ENCODE results near the gene PADI2.

The PADI2 gene

DNA sequence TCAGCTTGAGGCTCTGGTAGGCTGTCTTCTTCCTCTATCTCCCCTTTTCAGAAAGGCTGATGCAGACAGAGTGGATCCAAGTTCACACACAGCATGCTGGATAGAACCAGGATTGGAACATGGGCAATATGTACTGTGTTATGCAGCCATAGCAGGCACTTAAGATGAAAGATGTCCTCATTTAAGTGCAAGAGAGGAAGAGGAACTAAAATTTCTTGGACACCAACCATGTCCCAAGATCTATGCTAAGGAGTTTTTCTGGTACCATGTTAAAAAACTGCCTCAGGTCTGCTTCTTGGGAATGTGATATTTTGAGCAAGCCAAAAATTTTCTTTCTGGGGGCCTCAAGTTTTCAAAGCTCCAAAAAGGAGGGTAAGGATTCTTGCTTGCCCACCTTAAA, 66.6 kb downstream of the PADI2 start:
- Mint-ChIP-seq H3K27me3 (no peaks in the 10 kb centered on the region), H3K4me1 (ENCODE audit: low read depth) (peaks cover 27% of the 10 kb centered on the region), H3K4me3 (peak overlapping the region; percentile 95), H3K36me3 (ENCODE audit: low read depth) (peaks cover 10% of the 10 kb centered on the region), H3K9me3 (no peaks in the 10 kb centered on the region), H3K27ac (peak overlapping the region; percentile 65)

DNA sequence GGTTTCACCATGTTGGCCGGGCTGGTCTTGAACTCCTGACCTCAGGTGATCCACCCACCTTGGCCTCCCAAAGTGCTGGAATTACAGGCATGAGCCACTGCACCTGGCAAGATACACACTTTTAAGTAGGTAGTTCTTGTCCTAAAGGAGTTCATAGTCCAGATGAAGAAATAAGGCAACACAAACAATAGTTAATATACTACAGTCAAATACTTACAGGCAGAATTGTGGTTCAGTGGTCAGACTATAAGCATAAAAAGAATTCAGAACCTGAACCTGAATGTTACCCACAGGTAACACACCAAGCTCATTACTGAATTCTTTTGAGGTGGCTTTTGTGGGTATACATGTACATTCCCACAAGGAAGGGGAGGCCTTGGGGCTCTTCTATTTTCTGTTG, 67.2 kb downstream of the PADI2 start:
- Mint-ChIP-seq H3K4me3 (peak overlapping the region; percentile 95), H3K4me1 (ENCODE audit: low read depth) (peaks cover 27% of the 10 kb centered on the region), H3K9me3 (no peaks in the 10 kb centered on the region), H3K36me3 (ENCODE audit: low read depth) (peaks cover 10% of the 10 kb centered on the region), H3K27ac (peak overlapping the region; percentile 65), H3K27me3 (no peaks in the 10 kb centered on the region)

DNA sequence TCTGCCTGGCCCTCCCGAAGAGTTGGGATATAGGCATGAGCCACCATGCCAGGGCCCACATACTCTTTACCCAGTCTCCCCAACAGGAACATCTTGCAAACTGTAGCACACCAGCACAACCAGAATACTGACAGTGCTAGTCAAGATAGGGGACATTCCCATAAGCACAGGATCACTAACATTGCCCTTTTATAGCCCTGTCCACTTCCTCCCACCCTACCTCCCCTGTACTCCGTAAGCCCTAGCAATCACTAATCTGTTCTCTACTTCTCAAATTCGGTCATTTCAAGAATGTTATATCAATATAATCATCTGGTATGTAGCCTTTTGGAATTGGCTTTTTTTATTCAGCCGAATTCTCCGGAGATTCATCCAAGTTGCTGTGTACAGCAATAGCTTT, 71.3 kb downstream of the PADI2 start:
- Mint-ChIP-seq H3K36me3 (ENCODE audit: low read depth) (peaks cover 36% of the 10 kb centered on the region), H3K4me1 (ENCODE audit: low read depth) (peaks cover 33% of the 10 kb centered on the region), H3K9me3 (no peaks in the 10 kb centered on the region), H3K27ac (no peak overlapping the region), H3K4me3 (no peak overlapping the region), H3K27me3 (no peaks in the 10 kb centered on the region)

DNA sequence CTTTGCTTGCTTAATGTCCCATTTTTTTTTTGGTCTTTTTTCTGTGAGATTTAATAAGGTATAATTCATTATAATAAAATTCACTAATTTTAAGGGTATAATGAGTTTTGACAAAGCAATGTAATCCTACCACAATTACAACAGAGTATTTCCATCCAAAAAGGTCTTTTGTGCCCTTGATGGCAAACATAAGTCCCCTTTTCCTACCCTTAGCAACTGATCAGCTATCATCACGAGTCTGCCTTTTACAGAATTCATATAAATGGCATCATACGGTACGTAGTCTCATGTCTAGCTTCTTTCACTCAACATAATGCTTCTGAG, 73.0 kb downstream of the PADI2 start:
- no peak overlapping the region for H3K27ac Mint-ChIP-seq

DNA sequence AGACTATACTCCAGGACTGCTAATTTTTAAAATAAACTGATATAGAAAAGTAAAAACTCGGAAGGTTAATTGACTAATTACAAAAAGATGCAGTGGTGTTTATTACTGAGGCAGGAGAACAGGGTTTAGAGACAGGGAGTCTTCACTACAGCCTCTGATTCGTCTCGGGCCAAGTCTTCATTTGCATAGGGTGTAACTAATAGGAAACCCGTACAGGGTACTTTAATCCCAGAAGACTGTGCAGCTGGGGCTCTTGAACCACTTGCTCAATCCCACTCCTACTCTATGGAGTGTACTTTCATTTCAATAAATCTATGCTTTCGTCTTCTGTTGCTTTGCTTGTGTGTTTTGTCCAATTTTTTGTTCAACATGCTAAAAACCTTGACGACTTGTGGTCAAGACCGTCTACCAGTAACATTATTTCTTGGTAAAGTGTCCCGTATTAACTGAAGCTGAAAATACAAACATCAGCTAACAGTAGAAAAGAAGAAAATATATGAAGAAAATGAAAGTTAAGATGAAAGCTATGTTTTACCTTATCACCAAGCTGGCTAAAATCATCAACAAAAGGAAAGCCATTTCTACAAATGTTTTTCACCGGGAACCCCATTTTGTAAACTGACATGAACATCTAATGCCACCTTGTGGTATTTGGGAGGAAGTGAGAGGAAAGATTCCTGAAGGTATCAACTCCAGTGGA, 73.5 kb downstream of the PADI2 start:
- Mint-ChIP-seq H3K36me3 (ENCODE audit: low read depth) (peaks cover 47% of the 10 kb centered on the region), H3K9me3 (no peaks in the 10 kb centered on the region), H3K27me3 (no peaks in the 10 kb centered on the region)

More for the DNA sequence above, 73.0 kb downstream of the PADI2 start:
- no peaks in the 10 kb centered on the region for H3K9me3 Mint-ChIP-seq
- peaks cover 50% of the 10 kb centered on the region for H3K36me3 Mint-ChIP-seq (ENCODE audit: low read depth)
- H3K4me3 Mint-ChIP-seq, result no peak overlapping the region
- peaks cover 19% of the 10 kb centered on the region for H3K4me1 Mint-ChIP-seq (ENCODE audit: low read depth)
- H3K27me3 Mint-ChIP-seq, result no peaks in the 10 kb centered on the region

DNA sequence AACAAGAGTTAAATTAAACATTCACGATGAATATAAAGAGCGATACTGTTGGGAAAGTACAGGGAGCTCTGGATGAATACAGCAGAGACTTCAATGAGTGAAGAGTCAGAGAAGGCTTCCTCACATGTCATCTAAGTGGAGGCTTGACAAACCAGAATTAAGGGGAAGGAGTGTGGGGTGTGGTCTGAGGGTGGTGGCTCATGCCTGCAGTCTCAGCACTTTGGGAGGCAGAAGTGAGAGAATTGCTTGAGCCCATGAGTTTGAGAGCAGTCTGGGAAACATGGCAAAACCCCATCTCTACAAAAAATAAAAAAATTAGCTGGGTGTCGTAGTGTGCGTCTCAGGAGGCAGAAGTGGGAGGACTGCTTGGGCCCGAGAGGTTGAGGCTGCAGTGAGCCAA, 74.1 kb downstream of the PADI2 start:
- Mint-ChIP-seq H3K9me3 (no peaks in the 10 kb centered on the region), H3K4me3 (no peak overlapping the region), H3K36me3 (ENCODE audit: low read depth) (peaks cover 47% of the 10 kb centered on the region), H3K27ac (no peak overlapping the region), H3K27me3 (no peaks in the 10 kb centered on the region), H3K4me1 (ENCODE audit: low read depth) (peaks cover 13% of the 10 kb centered on the region)

More for the DNA sequence above, 73.5 kb downstream of the PADI2 start:
- Mint-ChIP-seq H3K4me1 (ENCODE audit: low read depth) (peaks cover 14% of the 10 kb centered on the region), H3K4me3 (no peak overlapping the region), H3K27ac (peak overlapping the region; percentile 11)

DNA sequence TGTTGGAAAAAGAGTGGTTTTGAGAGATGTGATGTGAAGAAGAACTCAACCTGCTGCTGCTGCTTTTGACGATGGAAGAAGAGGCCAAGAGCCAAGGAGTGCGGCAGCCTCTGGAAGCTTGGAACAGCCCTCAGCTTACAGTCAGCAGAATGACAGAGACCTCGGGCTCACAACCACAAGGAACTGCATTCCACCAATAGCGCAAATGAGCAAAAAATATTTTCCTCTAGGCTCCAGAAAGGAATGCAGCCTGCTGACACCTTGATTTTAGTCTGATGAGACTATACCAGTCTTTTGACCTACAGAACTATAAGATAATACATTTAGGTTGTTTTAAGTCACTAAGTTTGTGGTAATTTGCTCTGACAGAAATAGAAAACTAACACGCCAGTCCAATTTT, 75.6 kb downstream of the PADI2 start:
- Mint-ChIP-seq H3K4me1 (ENCODE audit: low read depth) (peaks cover 13% of the 10 kb centered on the region), H3K27me3 (no peaks in the 10 kb centered on the region), H3K9me3 (no peaks in the 10 kb centered on the region), H3K36me3 (ENCODE audit: low read depth) (peaks cover 52% of the 10 kb centered on the region), H3K4me3 (no peak overlapping the region), H3K27ac (no peak overlapping the region)

DNA sequence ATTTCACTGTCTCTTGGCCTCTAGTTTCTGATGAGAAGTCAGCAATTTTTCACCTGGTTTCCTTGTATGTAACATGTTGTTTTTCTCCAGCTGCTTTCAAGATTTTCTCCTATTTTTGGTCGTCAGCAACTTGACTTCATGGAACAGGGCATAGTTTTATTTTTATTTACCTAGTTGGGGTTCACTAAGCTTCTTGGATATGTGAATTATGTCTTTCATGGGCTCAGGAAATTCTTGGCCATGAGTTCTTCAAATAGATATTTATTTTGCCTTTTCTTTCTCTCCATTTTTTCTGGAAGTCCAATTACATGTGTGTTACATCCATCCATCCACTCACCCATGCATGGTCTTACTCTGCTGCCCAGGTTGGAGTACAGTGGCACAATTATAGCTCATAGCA, 79.1 kb downstream of the PADI2 start:
- H3K4me1 Mint-ChIP-seq (ENCODE audit: low read depth), result peaks cover 3% of the 10 kb centered on the region
- no peaks in the 10 kb centered on the region for H3K27me3 Mint-ChIP-seq
- H3K36me3 Mint-ChIP-seq (ENCODE audit: low read depth), result peaks cover 53% of the 10 kb centered on the region
- no peak overlapping the region for H3K4me3 Mint-ChIP-seq
- H3K27ac Mint-ChIP-seq, result peak overlapping the region; percentile 1
- H3K9me3 Mint-ChIP-seq, result no peaks in the 10 kb centered on the region

DNA sequence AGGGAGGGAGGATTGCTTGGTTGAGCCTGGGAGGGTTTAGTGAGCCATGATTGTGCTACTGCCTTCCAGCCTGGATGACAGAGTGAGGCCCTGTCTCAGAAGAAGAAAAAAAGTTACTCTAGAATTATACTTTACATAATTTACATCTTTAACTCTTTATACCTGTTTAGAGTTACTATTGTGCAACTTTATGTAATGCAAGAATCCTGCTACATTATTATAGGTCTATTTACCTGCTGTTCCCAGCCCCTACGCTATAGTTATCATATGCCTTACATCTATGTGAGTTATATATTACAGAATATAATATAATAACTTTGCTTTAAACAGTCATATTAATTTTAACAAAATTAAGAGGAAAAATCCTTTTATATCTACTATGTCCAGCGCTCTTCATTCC, 79.7 kb downstream of the PADI2 start:
- Mint-ChIP-seq H3K27ac (no peak overlapping the region), H3K9me3 (no peaks in the 10 kb centered on the region), H3K4me1 (ENCODE audit: low read depth) (no peaks in the 10 kb centered on the region), H3K27me3 (no peaks in the 10 kb centered on the region), H3K36me3 (ENCODE audit: low read depth) (peaks cover 47% of the 10 kb centered on the region), H3K4me3 (no peak overlapping the region)

DNA sequence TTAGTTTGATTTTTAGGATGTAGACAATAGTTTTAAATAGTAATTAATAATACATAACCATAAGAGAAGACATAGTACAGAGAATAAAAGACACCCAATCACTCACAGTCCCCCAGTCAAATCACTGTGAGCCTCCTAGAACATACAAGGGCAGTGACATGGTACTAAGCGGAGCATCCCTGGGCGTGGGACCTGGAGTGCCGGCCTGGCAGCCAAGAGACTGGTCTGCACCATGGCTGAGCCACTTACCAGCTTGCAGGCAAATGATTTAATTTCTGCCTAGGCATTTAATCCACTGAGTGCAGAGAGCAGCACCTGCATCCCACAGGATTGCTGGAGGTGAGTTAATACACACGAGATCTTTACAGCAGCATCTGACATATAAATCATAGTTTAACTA, 85.8 kb downstream of the PADI2 start:
- H3K4me1 Mint-ChIP-seq (ENCODE audit: low read depth), result no peaks in the 10 kb centered on the region
- H3K27me3 Mint-ChIP-seq, result no peaks in the 10 kb centered on the region
- no peak overlapping the region for H3K27ac Mint-ChIP-seq
- peaks cover 22% of the 10 kb centered on the region for H3K36me3 Mint-ChIP-seq (ENCODE audit: low read depth)
- no peak overlapping the region for H3K4me3 Mint-ChIP-seq
- no peaks in the 10 kb centered on the region for H3K9me3 Mint-ChIP-seq

DNA sequence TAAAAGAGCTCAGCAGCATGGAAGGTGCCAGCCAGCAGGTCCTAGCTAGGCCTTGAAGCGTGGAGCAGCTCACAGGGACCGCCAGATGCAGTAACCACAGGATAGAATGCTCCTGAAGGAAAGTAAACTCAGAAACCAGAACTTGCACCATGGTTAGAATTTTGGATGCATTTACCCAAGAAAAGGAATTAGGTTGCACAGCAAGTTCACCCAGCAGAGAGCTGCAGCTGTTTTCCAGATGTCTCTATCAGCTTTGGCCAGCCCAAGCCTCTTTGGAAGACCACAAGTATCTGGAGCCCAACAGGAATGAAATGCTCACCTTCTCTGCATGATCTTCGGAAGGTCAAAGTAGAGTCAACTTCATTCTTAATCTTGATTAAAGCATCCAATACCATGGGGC, 86.5 kb downstream of the PADI2 start:
- H3K27ac Mint-ChIP-seq, result no peak overlapping the region
- H3K36me3 Mint-ChIP-seq (ENCODE audit: low read depth), result peaks cover 23% of the 10 kb centered on the region
- no peak overlapping the region for H3K4me3 Mint-ChIP-seq
- H3K9me3 Mint-ChIP-seq, result no peaks in the 10 kb centered on the region
- H3K4me1 Mint-ChIP-seq (ENCODE audit: low read depth), result no peaks in the 10 kb centered on the region
- H3K27me3 Mint-ChIP-seq, result no peaks in the 10 kb centered on the region

DNA sequence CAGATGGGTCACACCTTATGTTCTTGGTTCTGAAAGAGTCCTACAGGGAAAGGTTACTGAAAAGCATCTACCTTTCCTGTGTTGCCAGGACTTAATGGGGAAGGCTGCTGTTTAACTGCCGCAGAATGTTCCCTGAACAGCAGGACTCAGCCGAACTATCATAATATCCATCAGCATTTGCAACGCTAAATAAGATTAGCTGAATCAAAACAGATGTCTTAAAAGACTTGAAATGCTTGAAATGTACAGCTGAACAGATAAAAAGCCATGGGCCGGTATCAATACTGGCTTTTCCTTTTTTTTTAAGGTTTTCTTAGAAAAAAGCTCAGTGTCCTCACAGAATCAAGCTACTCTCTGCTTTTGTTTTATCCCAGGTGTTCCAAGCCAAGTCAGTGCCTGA, 87.8 kb downstream of the PADI2 start:
- Mint-ChIP-seq H3K36me3 (ENCODE audit: low read depth) (peaks cover 33% of the 10 kb centered on the region), H3K4me3 (no peak overlapping the region), H3K9me3 (no peaks in the 10 kb centered on the region), H3K27ac (no peak overlapping the region), H3K4me1 (ENCODE audit: low read depth) (no peaks in the 10 kb centered on the region), H3K27me3 (no peaks in the 10 kb centered on the region)

DNA sequence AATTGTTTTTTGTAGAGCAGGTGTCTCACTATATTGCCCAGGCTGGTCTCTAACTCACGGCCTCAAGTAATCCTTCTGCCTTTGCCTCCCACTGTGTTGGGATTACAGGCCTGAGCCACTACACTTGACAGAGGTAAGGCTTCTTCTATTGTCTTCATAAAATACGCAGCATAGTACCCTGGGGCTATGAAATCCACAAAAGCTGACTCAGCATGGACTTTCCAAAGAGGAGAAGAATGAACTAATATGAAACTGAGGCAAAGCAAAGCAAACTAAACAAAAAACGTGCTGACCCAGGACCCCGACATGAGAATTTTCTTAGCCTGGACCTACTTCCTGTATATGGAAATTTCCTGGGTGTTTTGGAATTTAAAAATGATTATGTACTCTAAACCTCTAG, 89.0 kb downstream of the PADI2 start:
- no peak overlapping the region for H3K27ac Mint-ChIP-seq
- H3K27me3 Mint-ChIP-seq, result no peaks in the 10 kb centered on the region
- H3K4me1 Mint-ChIP-seq (ENCODE audit: low read depth), result no peaks in the 10 kb centered on the region
- H3K4me3 Mint-ChIP-seq, result no peak overlapping the region
- peaks cover 33% of the 10 kb centered on the region for H3K36me3 Mint-ChIP-seq (ENCODE audit: low read depth)
- no peaks in the 10 kb centered on the region for H3K9me3 Mint-ChIP-seq

DNA sequence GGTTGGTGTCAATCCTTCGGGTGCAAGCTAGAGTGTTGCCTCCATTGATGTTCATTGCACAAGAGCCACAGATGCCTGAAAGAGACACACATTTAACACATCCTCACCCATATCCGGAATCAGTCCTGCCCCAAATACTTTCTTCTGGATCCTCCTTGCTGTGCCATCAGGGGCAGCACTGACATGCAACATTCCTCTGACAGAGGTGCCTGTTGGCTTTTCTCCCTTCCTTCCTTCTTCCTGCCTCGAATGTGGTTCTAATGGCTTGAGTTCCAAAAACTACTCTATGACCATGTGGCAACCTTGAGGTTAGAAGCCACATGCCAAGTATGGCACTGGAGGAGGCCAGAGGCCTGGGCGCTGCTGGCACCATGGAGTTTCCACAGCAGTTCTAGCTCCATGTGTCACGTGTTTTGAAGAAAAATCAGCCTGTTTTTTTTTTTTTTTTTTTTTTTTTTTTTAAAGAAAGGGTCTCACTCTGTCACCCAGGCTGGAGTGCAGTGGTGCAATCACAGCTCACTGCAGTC, 90.5 kb downstream of the PADI2 start:
- Mint-ChIP-seq H3K27me3 (no peaks in the 10 kb centered on the region), H3K4me3 (no peak overlapping the region), H3K27ac (no peak overlapping the region), H3K36me3 (ENCODE audit: low read depth) (peaks cover 44% of the 10 kb centered on the region), H3K4me1 (ENCODE audit: low read depth) (no peaks in the 10 kb centered on the region), H3K9me3 (no peaks in the 10 kb centered on the region)

DNA sequence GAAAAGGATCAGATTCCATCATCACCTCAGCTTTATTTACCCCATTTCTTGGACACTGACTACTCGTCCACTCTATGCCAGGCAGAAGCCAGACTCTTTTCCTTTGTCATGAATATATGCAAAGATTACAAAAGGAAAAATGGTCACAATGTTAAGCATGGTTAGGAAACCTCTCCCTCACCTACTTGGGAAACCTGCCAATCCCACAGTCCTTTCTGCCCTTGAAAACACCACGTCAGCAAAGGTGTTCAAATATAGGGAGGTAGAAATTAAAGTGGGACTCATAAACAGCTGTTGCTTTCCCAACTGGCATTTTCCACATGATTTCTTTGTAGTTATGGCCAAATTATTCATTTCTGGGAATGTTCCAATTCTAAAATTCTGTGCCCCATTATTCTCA, 91.4 kb downstream of the PADI2 start:
- Mint-ChIP-seq H3K9me3 (no peaks in the 10 kb centered on the region), H3K4me3 (no peak overlapping the region), H3K27ac (no peak overlapping the region), H3K36me3 (ENCODE audit: low read depth) (peaks cover 52% of the 10 kb centered on the region), H3K27me3 (no peaks in the 10 kb centered on the region), H3K4me1 (ENCODE audit: low read depth) (no peaks in the 10 kb centered on the region)

DNA sequence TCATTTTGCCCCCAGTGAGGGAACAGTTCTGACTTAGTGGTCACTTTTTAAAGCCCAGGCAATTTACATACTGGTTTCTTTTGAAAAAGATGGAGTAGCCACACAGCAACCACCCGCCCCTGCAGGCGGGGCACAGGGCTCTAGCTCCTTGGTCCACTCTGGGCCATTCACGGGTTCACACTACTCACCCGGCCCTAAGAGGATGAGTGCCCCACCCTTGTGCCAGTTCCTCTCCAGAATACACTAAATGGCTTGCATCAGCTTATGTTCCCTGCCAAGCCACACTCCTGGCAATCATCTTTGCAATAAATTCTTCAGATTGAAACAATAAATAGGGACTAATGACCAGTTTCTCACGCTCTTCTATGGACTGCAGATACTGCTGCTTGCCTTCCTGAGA, 91.8 kb downstream of the PADI2 start:
- Mint-ChIP-seq H3K4me1 (ENCODE audit: low read depth) (no peaks in the 10 kb centered on the region), H3K27me3 (no peaks in the 10 kb centered on the region), H3K27ac (no peak overlapping the region), H3K9me3 (no peaks in the 10 kb centered on the region), H3K36me3 (ENCODE audit: low read depth) (peaks cover 57% of the 10 kb centered on the region), H3K4me3 (no peak overlapping the region)
